Right ventricle myocardium superior (tissue), 1 donor: Measurements from ENCODE around the gene DMP1. TPM values are rescaled to one million over a fixed set of nuclear protein-coding genes. Genes with fewer than 3 reads are reported as not detected.
A peak's percentile ranks its signal among the peaks of the same experiment; 100 is the strongest.
"Not testable (repeated sequence)": the region's sequence is repeated elsewhere in the genome, so short reads cannot be mapped to it uniquely, and the experiment has no call there.

Source experiments
- ATAC-seq: fragments of 200-7000 bp; cut with Tn5 transposase; one replicate; pipeline ENCODE4 v1.9.1; 2020; ENCODE audit warnings: mild to moderate bottlenecking; ENCODE audit not compliant: poor library complexity
- DNase-seq: peaks from one replicate; pipeline ENCODE4 v3.0.0-alpha.2; 2020
- intact Hi-C: fragments of 100-400 bp; cut with DNase I; formaldehyde crosslinking; loops from one replicate; pipeline ENCODE4 v1.11.2; 2022
- total RNA-seq: library from RNA; stranded (reverse); fragmentation: NEBNext Ultra II Directional; extraction: Animal tissue kit (Norgen Biotek cat#: 25700); gene quantifications from one replicate; pipeline ENCODE4 v1.2.1, GENCODE V29; 2021
- donor health status: DM: no; HTN: yes; CAD: no; lungs with severe emphysema.

The DMP1 gene
- total RNA-seq, 1 donor from 2014 or later: not detected

GRCh38 chr4:87677731-87678130, 27.7 kb downstream of the DMP1 start:
- intact Hi-C loops: loop anchor here (2.0 to 10.0 kb wide), 2 partner anchors 161 to 297 kb away; partner anchors contain the start of gene SPP1
- ATAC-seq (peak; percentile 71), DNase-seq (peak; percentile 63)

GRCh38 chr4:87679449-87680169, 29.5 kb downstream of the DMP1 start:
- intact Hi-C loops: loop anchor here (2.0 to 10.0 kb wide), 3 partner anchors 159 to 525 kb away; partner anchors contain the start of gene SPP1
- peak; percentile 90 for ATAC-seq
- DNase-seq: peak; percentile 56

GRCh38 chr4:87680271-87680670, 30.2 kb downstream of the DMP1 start:
- DNase-seq (no peak), ATAC-seq (no peak)
- intact Hi-C loops: loop anchor here (10.0 kb wide), 1 partner anchor 525 kb away; no protein-coding TSS in a partner anchor

- no peak for ATAC-seq
- intact Hi-C loops: loop anchor here (10.0 kb wide), 1 partner anchor 516 kb away; no protein-coding TSS in a partner anchor
- no peak for DNase-seq
Observed at GRCh38 chr4:87688316-87688715, 38.2 kb downstream of the DMP1 start.

GRCh38 chr4:87690947-87691346, 40.9 kb downstream of the DMP1 start:
- ATAC-seq, intact Hi-C loops: not testable (repeated sequence)

GRCh38 chr4:87692060-87692459, 42.0 kb downstream of the DMP1 start:
- ATAC-seq, DNase-seq, intact Hi-C loops: not testable (repeated sequence)

More at GRCh38 chr4:87690947-87691346, 40.9 kb downstream of the DMP1 start:
- not testable (repeated sequence) for DNase-seq

GRCh38 chr4:87697272-87697671, 47.2 kb downstream of the DMP1 start:
- no peak for DNase-seq
- ATAC-seq: no peak
- intact Hi-C loops: no loop called here

GRCh38 chr4:87697945-87698344, 47.9 kb downstream of the DMP1 start:
- ATAC-seq (no peak), DNase-seq (no peak)
- intact Hi-C loops: no loop called here

- intact Hi-C loops: no loop called here
- ATAC-seq (no peak), DNase-seq (no peak)
Observed at GRCh38 chr4:87698394-87698793, 48.3 kb downstream of the DMP1 start.

GRCh38 chr4:87704001-87704400, 53.9 kb downstream of the DMP1 start:
- no peak for DNase-seq
- intact Hi-C loops: no loop called here
- no peak for ATAC-seq

- ATAC-seq (peak; percentile 67), DNase-seq (no peak)
- intact Hi-C loops: no loop called here
Observed at GRCh38 chr4:87707279-87707918, 57.3 kb downstream of the DMP1 start.

Other genes with a start within 250 kb of the DMP1 start
- 28.4 TPM for gene NUDT9, start 227.7 kb upstream of the DMP1 start, total RNA-seq
- 361 TPM for gene SPARCL1, start 120.9 kb upstream of the DMP1 start, total RNA-seq
- not detected for gene DSPP, start 41.8 kb upstream of the DMP1 start, total RNA-seq
- not detected for gene IBSP, start 149.3 kb downstream of the DMP1 start, total RNA-seq
- gene MEPE, start 182.7 kb downstream of the DMP1 start, total RNA-seq: not detected